MM.1S (cell line): ENCODE data around the gene OSBPL5.

Experiments used
- DNase-seq: peaks from one replicate; pipeline ENCODE4 v3.0.0-alpha.2; 2015
- H2AFZ ChIP-seq: fragments of 300-600 bp; sonication (generic); 2 replicates; pipeline ENCODE4 v1.6.0; 2016; ENCODE audit warnings: antibody characterized with exemption, low read length
- H3F3A ChIP-seq: fragments of 300-600 bp; sonication (generic); 2 replicates; pipeline ENCODE4 v1.6.1; 2016; ENCODE audit warnings: mild to moderate bottlenecking, antibody characterized with exemption, low read length, moderate library complexity, mixed read lengths; ENCODE audit not compliant: insufficient read depth
- H3K27ac ChIP-seq: fragments of 300-600 bp; sonication (generic); 2 replicates; pipeline ENCODE4 v1.5.1; 2016; ENCODE audit warnings: mild to moderate bottlenecking, low read length
- H3K27me3 ChIP-seq: fragments of 300-600 bp; sonication (generic); replicated peaks from 2 replicates; pipeline ENCODE4 v1.6.0; 2016; ENCODE audit warnings: low read length; ENCODE audit not compliant: insufficient read depth
- H3K36me3 ChIP-seq: fragments of 300-600 bp; sonication (generic); replicated peaks from 2 replicates; pipeline ENCODE4 v1.6.1; 2016; ENCODE audit warnings: mild to moderate bottlenecking, low read length, mixed read lengths; ENCODE audit not compliant: insufficient read depth
- H3K4me1 ChIP-seq: fragments of 300-600 bp; sonication (generic); 2 replicates; pipeline ENCODE4 v1.6.1; 2016; ENCODE audit warnings: low read length, mixed read lengths
- H3K4me2 ChIP-seq: fragments of 300-600 bp; sonication (generic); 2 replicates; pipeline ENCODE4 v1.6.0; 2016; ENCODE audit warnings: low read depth, low read length
- H3K4me3 ChIP-seq: fragments of 300-600 bp; sonication (generic); 2 replicates; pipeline ENCODE4 v1.5.1; 2016; ENCODE audit warnings: low read length, mixed read lengths
- H3K79me2 ChIP-seq: fragments of 300-600 bp; sonication (generic); 2 replicates; pipeline ENCODE4 v1.6.1; 2016; ENCODE audit warnings: mixed run types, low read length, mixed read lengths
- H3K9ac ChIP-seq: fragments of 300-600 bp; sonication (generic); 2 replicates; pipeline ENCODE4 v1.6.1; 2016; ENCODE audit warnings: low read length, mixed read lengths
- H3K9me2 ChIP-seq: fragments of 300-600 bp; sonication (generic); replicated peaks from 2 replicates; pipeline ENCODE4 v1.6.1; 2016; ENCODE audit warnings: mild to moderate bottlenecking, low read length, mixed read lengths; ENCODE audit not compliant: insufficient read depth
- H3K9me3 ChIP-seq: fragments of 300-600 bp; sonication (generic); replicated peaks from 2 replicates; pipeline ENCODE4 v1.6.1; 2016; ENCODE audit warnings: mild to moderate bottlenecking, low read length, mixed read lengths; ENCODE audit not compliant: insufficient read depth
- H4K20me1 ChIP-seq: fragments of 300-600 bp; sonication (generic); 2 replicates; pipeline ENCODE4 v1.6.1; 2016; ENCODE audit warnings: mild to moderate bottlenecking, low read length, moderate library complexity, mixed read lengths; ENCODE audit not compliant: insufficient read depth
- EZH2 ChIP-seq: fragments of 300-600 bp; sonication (generic); optimal IDR thresholded peaks from 2 replicates; pipeline ENCODE3; 2017; ENCODE audit warnings: low read depth, mild to moderate bottlenecking, antibody characterized with exemption, low read length, mixed read lengths
- EZH2phosphoT487 ChIP-seq: fragments of 300-600 bp; sonication (generic); IDR thresholded peaks from 2 replicates; pipeline ENCODE4 v1.6.1; 2018; ENCODE audit warnings: antibody characterized with exemption, low read length
- TF ChIP-seq, protein P1 (sequence below): fragments of 300-600 bp; sonication (generic); IDR thresholded peaks from 2 replicates; pipeline ENCODE4 v1.5.1; 2016; ENCODE audit warnings: antibody characterized with exemption, low read length, mixed read lengths

The OSBPL5 gene

DNA sequence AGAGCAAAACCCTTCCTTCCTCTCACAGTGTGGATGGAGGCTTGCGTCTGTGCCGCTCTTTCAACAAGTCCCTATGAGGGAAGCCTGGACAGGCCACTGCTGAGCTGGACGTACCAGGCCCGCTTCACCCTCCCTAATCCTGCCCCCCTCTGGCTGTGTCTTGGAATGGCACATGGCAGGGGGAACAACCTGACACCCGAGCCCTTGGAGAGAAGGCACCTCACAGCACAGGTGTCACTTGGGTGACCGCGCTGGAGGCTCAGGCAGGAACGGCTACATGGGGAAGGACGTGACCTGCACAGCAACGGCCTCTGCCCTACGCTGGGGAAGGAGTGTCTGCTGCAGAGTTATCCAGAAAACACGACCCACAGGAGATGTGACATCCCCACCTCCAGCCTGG lies 118.9 kb downstream of the OSBPL5 start:
- TF ChIP-seq, protein P1, sequence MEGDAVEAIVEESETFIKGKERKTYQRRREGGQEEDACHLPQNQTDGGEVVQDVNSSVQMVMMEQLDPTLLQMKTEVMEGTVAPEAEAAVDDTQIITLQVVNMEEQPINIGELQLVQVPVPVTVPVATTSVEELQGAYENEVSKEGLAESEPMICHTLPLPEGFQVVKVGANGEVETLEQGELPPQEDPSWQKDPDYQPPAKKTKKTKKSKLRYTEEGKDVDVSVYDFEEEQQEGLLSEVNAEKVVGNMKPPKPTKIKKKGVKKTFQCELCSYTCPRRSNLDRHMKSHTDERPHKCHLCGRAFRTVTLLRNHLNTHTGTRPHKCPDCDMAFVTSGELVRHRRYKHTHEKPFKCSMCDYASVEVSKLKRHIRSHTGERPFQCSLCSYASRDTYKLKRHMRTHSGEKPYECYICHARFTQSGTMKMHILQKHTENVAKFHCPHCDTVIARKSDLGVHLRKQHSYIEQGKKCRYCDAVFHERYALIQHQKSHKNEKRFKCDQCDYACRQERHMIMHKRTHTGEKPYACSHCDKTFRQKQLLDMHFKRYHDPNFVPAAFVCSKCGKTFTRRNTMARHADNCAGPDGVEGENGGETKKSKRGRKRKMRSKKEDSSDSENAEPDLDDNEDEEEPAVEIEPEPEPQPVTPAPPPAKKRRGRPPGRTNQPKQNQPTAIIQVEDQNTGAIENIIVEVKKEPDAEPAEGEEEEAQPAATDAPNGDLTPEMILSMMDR: no peak
- TF ChIP-seq EZH2: no peak
- TF ChIP-seq EZH2phosphoT487: no peak
- H2AFZ ChIP-seq: no peak overlapping the region
- H4K20me1 ChIP-seq: no peaks in the 10 kb centered on the region
- H3K9ac ChIP-seq: no peak overlapping the region
- peaks cover 23% of the 10 kb centered on the region for H3F3A ChIP-seq
- no peak overlapping the region for H3K27ac ChIP-seq
- DNase-seq: no peak
- peaks cover 23% of the 10 kb centered on the region for H3K4me1 ChIP-seq
- H3K9me2 ChIP-seq: no peaks in the 10 kb centered on the region
- H3K4me2 ChIP-seq: no peak overlapping the region
- H3K79me2 ChIP-seq: peaks cover 95% of the 10 kb centered on the region
- no peaks in the 10 kb centered on the region for H3K27me3 ChIP-seq
- no peaks in the 10 kb centered on the region for H3K9me3 ChIP-seq
- peaks cover 2% of the 10 kb centered on the region; the same call in 1 of the 2 replicates for H3K36me3 ChIP-seq
- no peak overlapping the region for H3K4me3 ChIP-seq

DNA sequence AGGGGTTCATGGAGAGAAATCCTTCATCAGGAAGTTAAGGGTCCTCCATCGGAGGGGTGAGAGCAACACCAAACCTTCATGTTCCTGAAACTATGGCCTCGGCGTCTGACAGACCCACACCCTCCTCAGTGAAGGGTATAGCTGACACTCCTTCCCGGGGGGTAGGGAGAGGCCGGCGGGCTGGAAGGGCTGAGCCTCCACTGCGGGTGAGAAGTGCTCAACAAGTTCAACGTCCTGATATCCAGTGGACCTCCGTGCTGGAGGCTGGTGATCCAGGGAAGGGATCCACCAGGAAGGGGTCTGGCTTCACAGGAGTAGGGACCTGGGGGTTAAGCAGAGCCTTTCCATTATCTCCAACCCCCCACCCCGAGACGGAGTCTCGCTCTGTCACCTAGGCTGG lies 120.2 kb downstream of the OSBPL5 start:
- Histone ChIP-seq H3K4me1 (peaks cover 12% of the 10 kb centered on the region), H3K27me3 (no peaks in the 10 kb centered on the region), H3K79me2 (peaks cover 90% of the 10 kb centered on the region), H3K9ac (no peak overlapping the region), H3F3A (peaks cover 11% of the 10 kb centered on the region), H2AFZ (no peak overlapping the region), H3K4me2 (no peak overlapping the region), H3K9me2 (no peaks in the 10 kb centered on the region), H3K4me3 (no peak overlapping the region), H4K20me1 (no peaks in the 10 kb centered on the region), H3K27ac (no peak overlapping the region), H3K9me3 (no peaks in the 10 kb centered on the region), H3K36me3 (peaks cover 2% of the 10 kb centered on the region; the same call in 1 of the 2 replicates)
- TF ChIP-seq EZH2phosphoT487 (no peak), EZH2 (no peak)
- TF ChIP-seq, protein P1: no peak
- DNase-seq: no peak

DNA sequence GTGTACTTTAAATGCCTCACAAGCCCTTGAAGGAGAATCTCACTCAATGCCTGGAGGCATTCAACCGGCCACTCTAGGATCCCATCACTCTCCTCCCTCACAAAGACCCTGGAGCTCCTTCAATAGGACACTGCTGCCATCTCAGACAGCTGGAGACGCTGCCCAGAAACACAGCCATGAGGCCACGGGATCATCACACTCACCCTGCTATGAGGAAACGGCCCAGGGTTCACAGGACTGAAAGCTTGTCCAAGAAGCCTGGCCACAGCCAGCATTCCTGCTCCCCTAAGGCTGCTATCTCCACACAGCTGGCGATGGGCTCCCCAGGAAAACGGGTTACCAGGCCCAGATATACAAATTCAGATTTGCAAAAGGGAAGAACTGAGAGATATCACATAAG lies 121.1 kb downstream of the OSBPL5 start:
- Histone ChIP-seq H3K9ac (no peak overlapping the region), H3K9me2 (no peaks in the 10 kb centered on the region), H4K20me1 (no peaks in the 10 kb centered on the region), H3F3A (peaks cover 3% of the 10 kb centered on the region; the same call in 1 of the 2 replicates), H3K4me1 (peaks cover 5% of the 10 kb centered on the region; the same call in 1 of the 2 replicates), H3K9me3 (no peaks in the 10 kb centered on the region), H2AFZ (no peak overlapping the region), H3K4me3 (no peak overlapping the region), H3K27me3 (no peaks in the 10 kb centered on the region), H3K4me2 (no peak overlapping the region), H3K79me2 (peaks cover 83% of the 10 kb centered on the region), H3K36me3 (peaks cover 2% of the 10 kb centered on the region; the same call in 1 of the 2 replicates), H3K27ac (no peak overlapping the region)
- TF ChIP-seq EZH2phosphoT487 (no peak), EZH2 (no peak)
- TF ChIP-seq, protein P1: no peak
- DNase-seq: no peak
